ENCODE measurements around the gene PAPPA.

The PAPPA gene

GRCh38 chr9:116280529-116280928 is 126.9 kb downstream of the PAPPA start:
- no peak for FAIRE-seq

- no peak for FAIRE-seq
Observed at GRCh38 chr9:116282597-116282996, 129.0 kb downstream of the PAPPA start.

DNA sequence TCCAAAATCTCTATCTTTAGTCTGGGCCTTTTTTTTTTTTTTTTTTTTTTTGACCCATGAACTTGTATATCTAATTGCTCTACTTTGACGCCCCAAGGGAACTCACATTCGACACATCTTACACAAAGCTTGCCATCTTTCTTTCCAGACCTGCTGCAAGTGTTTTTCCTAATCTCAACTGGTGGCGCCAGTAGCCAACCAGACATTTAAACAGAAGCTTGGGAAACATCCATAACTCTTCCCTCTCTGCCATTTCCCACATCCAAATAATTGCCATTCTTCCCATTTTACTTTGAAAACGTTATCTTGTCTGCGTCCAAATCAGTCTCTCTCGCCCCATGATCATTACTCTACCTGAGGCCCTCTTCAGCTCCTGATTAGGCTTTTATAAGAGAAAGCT is 130.9 kb downstream of the PAPPA start:
- no peak for FAIRE-seq

GRCh38 chr9:116285320-116285719 is 131.7 kb downstream of the PAPPA start:
- no peak for FAIRE-seq

DNA sequence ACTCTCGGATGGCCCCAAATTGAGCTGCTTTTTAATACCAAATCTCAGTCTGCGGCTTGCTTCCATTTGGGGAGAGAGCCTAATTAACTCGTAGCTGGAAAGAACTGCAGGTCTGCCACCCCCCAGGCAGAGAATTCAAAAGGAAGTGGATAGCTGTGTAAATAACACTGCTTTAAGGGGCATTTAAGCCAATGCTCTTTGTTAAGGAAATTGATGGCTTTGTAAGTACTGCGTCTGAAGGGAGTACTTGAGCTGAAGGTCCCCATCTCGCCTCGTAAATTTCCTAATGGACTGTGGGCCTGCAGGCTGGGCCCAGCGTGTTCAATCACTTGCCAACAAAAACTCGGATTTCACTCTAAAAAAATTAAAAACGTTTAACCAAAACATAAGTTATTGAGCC is 132.7 kb downstream of the PAPPA start:
- no peak for FAIRE-seq

GRCh38 chr9:116287721-116288120 is 134.1 kb downstream of the PAPPA start:
- FAIRE-seq = no peak

GRCh38 chr9:116288658-116289057 is 135.1 kb downstream of the PAPPA start:
- no peak for FAIRE-seq

DNA sequence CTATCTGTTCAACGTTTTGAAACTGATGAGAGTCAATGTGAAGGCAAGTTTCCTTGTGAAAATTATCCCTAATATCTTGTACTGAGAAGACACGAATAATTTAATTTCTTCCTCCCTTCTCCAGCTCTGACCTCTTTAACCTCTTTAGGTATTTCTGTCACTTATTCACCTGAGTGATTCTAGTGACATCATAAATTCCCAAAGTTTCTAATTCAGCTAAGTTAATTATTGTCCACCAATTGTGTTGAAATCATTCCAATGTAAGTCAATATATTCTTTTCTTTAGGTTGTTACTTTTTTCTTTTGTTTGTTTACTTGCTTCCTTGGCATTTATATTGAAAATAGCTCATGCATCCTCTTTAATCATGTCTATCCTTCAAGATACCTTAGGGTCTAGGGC is 143.8 kb downstream of the PAPPA start:
- FAIRE-seq = no peak

GRCh38 chr9:116298249-116298648 is 144.7 kb downstream of the PAPPA start:
- no peak for FAIRE-seq

- no peak for FAIRE-seq
Observed at GRCh38 chr9:116298878-116299391, 145.3 kb downstream of the PAPPA start.

DNA sequence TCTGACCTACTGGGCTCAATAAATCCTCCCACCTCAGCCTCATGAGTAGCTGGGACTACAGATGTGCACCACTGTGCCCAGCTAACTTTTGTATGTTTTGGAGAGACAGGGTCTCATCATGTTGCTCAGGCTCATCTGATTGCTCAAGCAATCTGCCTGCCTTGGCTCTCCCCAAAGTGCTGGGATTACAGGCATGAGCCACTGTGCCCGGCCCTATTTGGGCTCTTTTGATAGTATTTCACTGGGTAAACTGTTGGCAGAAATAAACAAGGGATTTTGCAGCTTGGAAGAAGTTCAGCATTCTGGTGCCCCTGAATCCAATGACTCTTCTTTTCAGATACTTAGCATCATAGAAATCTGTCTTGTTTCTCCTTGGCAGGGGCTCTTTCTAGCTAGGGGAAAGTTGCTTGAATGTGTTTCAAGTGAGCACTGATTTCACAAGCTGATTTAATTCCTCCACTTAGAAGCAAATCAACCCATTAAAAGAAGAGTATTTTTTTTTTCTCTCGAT is 146.8 kb downstream of the PAPPA start:
- no peak for FAIRE-seq

DNA sequence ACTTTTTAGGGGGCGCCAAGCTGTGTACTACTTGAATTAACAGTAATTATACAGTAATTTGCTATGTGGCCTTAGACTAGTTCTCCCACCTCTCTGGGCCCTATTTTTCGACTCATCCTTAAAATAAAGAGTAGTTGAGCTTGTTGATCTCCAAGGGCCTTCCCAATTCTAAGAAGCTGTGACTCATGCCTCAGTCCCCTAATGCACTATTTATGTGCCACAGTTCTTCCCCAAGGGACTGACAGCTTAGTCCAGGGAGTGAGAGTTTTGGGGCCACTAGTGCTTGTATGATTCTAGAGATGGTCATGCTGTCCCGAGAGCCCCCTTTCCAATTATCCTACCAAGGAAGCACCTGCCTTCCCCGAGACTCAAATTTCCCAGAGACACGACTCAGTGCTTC is 149.7 kb downstream of the PAPPA start:
- FAIRE-seq = no peak

DNA sequence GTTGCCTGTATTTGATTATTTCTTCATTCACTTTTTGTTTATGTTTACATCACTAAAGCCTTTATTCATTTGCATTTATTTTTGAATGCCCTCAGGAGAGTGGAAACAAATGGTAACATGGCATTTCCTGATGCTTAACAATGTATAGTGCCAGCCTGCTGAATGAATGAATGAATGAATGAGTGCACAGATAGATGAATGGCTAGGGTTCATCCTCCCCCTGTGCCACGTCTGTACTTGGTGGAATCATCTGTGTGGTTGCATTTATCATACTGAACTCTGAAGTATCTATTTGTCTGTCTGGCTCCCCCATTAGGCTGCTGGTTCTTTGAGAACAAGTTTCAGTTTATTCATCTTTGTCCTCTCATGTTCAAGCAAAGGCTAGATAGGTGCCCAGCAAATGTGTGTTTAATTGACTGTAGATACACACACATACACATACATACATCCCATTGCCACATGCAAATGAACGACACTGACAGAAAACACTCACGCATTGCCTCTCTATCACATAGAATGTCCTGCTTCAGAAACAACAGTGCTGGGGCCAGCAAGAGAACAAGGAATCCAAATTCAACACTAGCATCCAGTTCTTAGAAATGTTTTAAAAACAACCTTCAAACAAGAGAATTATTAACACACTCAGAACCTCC is 150.4 kb downstream of the PAPPA start:
- FAIRE-seq = no peak

DNA sequence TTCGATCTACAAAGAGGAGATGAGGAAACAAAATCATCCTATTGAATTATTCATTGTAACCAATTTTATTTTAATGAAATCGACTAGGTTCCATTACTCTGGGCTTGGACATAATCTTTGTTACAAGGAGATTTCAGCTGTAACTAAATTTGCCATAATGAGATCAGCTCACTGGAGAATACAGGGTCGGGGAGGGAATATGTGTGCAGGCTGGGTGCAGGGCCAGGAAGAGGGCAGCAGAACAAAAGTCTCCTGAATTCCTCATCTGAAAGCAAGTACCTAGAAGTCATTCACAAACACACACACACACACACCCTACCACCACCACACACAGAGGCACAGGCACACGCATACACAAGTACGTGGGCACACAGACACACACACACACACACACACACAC is 151.2 kb downstream of the PAPPA start:
- FAIRE-seq = no peak

- no peak for FAIRE-seq
Observed at GRCh38 chr9:116308076-116308475, 154.5 kb downstream of the PAPPA start.

GRCh38 chr9:116309900-116310611 is 156.5 kb downstream of the PAPPA start:
- FAIRE-seq = no peak

GRCh38 chr9:116312221-116312620 is 158.6 kb downstream of the PAPPA start:
- FAIRE-seq = no peak

DNA sequence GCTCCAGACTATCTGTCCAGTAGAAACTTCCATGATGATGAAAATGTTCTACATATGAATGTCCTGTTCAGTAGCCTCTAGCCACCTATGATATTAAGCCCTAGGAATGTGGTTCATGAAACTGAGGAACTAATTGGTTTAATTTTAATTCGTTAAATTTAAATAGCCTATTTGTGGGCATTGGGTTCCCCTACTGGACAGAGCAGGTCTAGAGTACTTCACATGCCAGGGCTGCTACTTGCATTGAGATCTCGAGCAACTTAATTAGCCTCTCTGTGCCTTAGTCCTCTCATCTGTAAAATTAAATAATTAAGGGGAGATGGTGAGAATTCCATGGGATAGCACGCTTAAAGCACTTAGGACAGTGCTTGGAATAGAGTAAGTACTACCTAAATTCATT is 160.0 kb downstream of the PAPPA start:
- FAIRE-seq = no peak

DNA sequence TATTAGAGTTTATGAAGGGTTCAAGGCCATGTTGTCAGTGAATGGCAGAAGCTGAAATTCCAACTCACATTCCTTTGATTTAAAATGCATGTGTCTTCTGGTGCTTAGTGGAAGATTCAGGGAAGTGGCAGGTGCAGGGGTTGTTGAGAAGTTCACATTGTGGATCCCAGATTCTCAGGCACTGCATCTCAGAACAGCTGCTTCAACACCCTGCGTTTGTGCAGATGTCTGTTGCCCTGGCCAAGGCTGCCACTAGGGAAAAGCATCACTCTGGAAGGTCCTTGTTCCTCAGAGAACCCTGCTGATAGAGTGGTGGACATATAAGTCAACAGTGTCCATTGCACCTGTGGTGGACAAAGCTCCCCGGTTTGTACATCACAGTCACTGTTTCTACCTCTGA is 162.7 kb downstream of the PAPPA start:
- no peak for FAIRE-seq

DNA sequence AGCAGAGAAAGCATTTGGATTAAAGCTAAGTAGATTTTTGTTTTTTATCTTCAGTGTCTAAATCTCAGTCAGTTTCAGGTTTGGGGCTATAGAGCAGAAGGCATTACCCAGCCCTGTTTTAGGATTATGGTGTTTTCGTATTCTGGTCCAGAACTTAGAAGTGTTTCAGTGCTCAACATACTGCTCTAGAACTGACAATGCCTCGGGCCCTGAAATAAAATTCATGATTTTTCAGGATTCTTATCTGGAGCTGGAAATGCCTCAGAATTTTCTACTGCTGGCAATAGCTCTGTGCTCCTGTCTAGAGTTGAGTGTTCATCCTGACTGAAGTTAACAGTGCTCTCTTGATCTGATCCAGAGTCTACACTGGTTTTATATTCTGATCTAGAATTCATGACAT is 163.9 kb downstream of the PAPPA start:
- no peak for FAIRE-seq

DNA sequence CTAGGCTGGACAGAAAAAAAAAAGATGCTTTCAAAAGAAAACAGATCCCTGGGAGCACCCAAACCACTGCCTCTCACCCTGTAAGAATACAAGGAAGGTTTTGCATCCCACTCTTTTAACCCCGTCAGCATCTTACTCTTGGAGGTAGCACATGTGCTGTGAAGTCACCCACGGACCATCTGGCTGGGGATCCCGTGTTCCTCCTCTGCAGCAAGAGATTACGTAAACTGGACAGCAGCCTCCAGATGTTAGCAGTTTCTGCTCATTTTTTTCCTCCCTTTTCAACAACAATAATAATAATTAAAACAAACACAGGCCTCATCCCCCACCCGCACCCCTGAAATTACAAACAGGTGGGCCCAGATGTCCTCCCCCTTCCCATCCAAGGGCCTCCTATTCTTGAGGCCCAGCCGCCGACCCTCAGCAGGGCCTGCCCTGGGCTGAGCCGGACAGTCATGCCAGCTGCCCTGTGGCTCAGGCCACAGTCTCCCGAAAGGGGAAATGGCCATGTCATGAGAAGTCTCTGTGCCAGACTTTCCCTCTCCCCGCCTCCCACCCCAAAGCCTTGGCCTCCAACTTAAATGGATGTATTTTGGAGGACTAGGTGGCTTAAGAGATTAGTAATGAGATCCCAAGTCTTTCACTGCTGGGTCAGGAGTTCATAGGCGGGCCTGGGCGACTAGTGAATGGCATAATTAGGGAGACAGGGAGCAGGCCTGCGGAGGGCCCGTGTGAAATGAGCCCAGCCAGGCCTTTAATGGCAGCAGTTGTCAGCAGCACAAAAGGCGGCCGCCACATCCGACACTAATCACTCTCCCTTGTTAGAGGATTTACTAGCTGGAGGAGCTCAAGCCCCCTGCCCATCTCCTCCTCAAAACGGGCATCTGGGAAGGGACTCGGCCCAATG is 165.1 kb downstream of the PAPPA start:
- no peak for FAIRE-seq

GRCh38 chr9:116319480-116319879 is 165.9 kb downstream of the PAPPA start:
- FAIRE-seq = no peak

GRCh38 chr9:116320290-116320689 is 166.7 kb downstream of the PAPPA start:
- no peak for FAIRE-seq

Measured in A204.1 (cell line).